CD14-positive monocyte (primary cell): Measurements from ENCODE around the gene GATA1. TPM values are rescaled to one million over a fixed set of nuclear protein-coding genes. Genes with fewer than 3 reads are reported as not detected.

ENCODE experiments used
- DNase-seq, 3 donors: peaks; one replicate each; pipeline ENCODE4 v3.0.0-alpha.2; 2011 to 2022
- H2AFZ ChIP-seq: 2 replicates; pipeline ENCODE4 v1.6.0; 2012; ENCODE audit warnings: mild to moderate bottlenecking, low read depth, low read length, inconsistent platforms; ENCODE audit not compliant: insufficient read depth, poor library complexity, severe bottlenecking
- H3K27ac ChIP-seq, 2 donors: 1 replicate in 1 of 2; 2 replicates in 1 of 2; pipeline ENCODE4 v1.5.1; 2012 to 2013; ENCODE audit warnings: low read length in 2 of 2, control low read depth in 1 of 2, inconsistent platforms in 1 of 2, low read depth in 1 of 2, mild to moderate bottlenecking in 1 of 2
- H3K27me3 ChIP-seq, 2 donors: one replicate each; pipeline versions ENCODE4 v1.6.0 to v1.6.1; 2011 to 2013; ENCODE audit warnings: low read length in 2 of 2; ENCODE audit not compliant: control insufficient read depth in 2 of 2, insufficient read depth in 2 of 2
- H3K36me3 ChIP-seq, 2 donors: replicated peaks in 1 of 2; 1 replicate in 1 of 2; 2 replicates in 1 of 2; pipeline versions ENCODE4 v1.5.1 to v1.6.1; 2012 to 2013; ENCODE audit warnings: low read length in 2 of 2, control low read depth in 1 of 2, inconsistent platforms in 1 of 2, mild to moderate bottlenecking in 1 of 2; ENCODE audit not compliant: insufficient read depth in 2 of 2, control insufficient read depth in 1 of 2
- H3K4me1 ChIP-seq, 2 donors: 1 replicate in 1 of 2; 2 replicates in 1 of 2; pipeline versions ENCODE4 v1.5.1 to v1.6.1; 2012 to 2013; ENCODE audit warnings: low read length in 2 of 2, control low read depth in 1 of 2, inconsistent platforms in 1 of 2, mild to moderate bottlenecking in 1 of 2, moderate library complexity in 1 of 2; ENCODE audit not compliant: insufficient read depth in 2 of 2, control insufficient read depth in 1 of 2
- H3K4me2 ChIP-seq: replicated peaks from 2 replicates; pipeline ENCODE3; 2012; ENCODE audit warnings: low read length, moderate library complexity, mild to moderate bottlenecking; ENCODE audit not compliant: poor library complexity, severe bottlenecking; ENCODE audit errors: extremely low read depth
- H3K4me3 ChIP-seq, 3 experiments: fragments of 200-600 bp in 1 of 3; sonication (generic) in 1 of 3; replicated peaks in 1 of 3; 1 replicate in 2 of 3; 2 replicates in 1 of 3; pipeline ENCODE4 v1.5.1; 2011 to 2013; ENCODE audit warnings: low read length in 3 of 3, mild to moderate bottlenecking in 3 of 3, control low read depth in 2 of 3, low read depth in 2 of 3, inconsistent platforms in 1 of 3, moderate library complexity in 1 of 3
- H3K79me2 ChIP-seq: 2 replicates; pipeline ENCODE4 v1.6.0; 2012; ENCODE audit warnings: mild to moderate bottlenecking, control low read depth, inconsistent platforms, low read length, moderate library complexity; ENCODE audit not compliant: insufficient read depth
- H3K9ac ChIP-seq: 2 replicates; pipeline ENCODE4 v1.6.0; 2017; ENCODE audit warnings: low read length, mild to moderate bottlenecking; ENCODE audit not compliant: insufficient read depth, poor library complexity, severe bottlenecking
- H3K9me3 ChIP-seq, 2 donors: replicated peaks in 1 of 2; 1 replicate in 1 of 2; 2 replicates in 1 of 2; pipeline versions ENCODE4 v1.5.1 to v1.6.1; 2012 to 2013; ENCODE audit warnings: low read length in 2 of 2, control low read depth in 1 of 2; ENCODE audit not compliant: control insufficient read depth in 1 of 2, insufficient read depth in 1 of 2
- H4K20me1 ChIP-seq: 2 replicates; pipeline ENCODE4 v1.6.0; 2012; ENCODE audit warnings: mild to moderate bottlenecking, low read length, control low read depth, moderate library complexity; ENCODE audit not compliant: insufficient read depth
- H3K27ac Mint-ChIP-seq, 7 donors: one replicate each; pipeline ENCODE4 v1.8.0; 2020; ENCODE audit warnings: mild to moderate bottlenecking in 7 of 7, mixed read lengths in 7 of 7, moderate library complexity in 6 of 7, inconsistent platforms in 2 of 7
- H3K27me3 Mint-ChIP-seq, 3 donors: one replicate each; pipeline ENCODE4 v1.8.0; 2021 to 2022; ENCODE audit warnings: low read depth in 3 of 3, mild to moderate bottlenecking in 3 of 3, mixed read lengths in 3 of 3, moderate library complexity in 3 of 3, inconsistent platforms in 1 of 3
- H3K36me3 Mint-ChIP-seq, 2 donors: one replicate each; pipeline ENCODE4 v1.8.0; 2020; ENCODE audit warnings: mixed read lengths in 2 of 2, inconsistent platforms in 1 of 2, mild to moderate bottlenecking in 1 of 2
- H3K4me1 Mint-ChIP-seq: one replicate; pipeline ENCODE4 v1.8.0; 2020; ENCODE audit warnings: mild to moderate bottlenecking, mixed read lengths
- H3K4me3 Mint-ChIP-seq, 2 donors: one replicate each; pipeline ENCODE4 v1.8.0; 2020; ENCODE audit warnings: mild to moderate bottlenecking in 2 of 2, mixed read lengths in 2 of 2, moderate library complexity in 1 of 2
- H3K9me3 Mint-ChIP-seq, 7 donors: one replicate each; pipeline ENCODE4 v1.8.0; 2020 to 2022; ENCODE audit warnings: mixed read lengths in 7 of 7, mild to moderate bottlenecking in 6 of 7, moderate library complexity in 6 of 7, inconsistent platforms in 2 of 7
- WGBS: methylation state at CpG from one replicate; pipeline ENCODE4 v1.1.5; 2013; ENCODE audit warnings: missing lambda C conversion rate; ENCODE audit not compliant: insufficient coverage; 5-methylcytosine and 5-hydroxymethylcytosine counted together
- intact Hi-C, 2 donors: fragments of 100-400 bp; cut with micrococcal nuclease; formaldehyde crosslinking; loops; one replicate each; pipeline versions ENCODE4 v1.15.0 to v1.15.1; 2023
- polyA plus RNA-seq, 3 donors: library from polyadenylated mRNA; depleted of rRNA in 1 of 3; unstranded in 2 of 3; stranded (reverse) in 1 of 3; fragments of 300-500 nt in 2 of 3; fragments of >200 nt in 1 of 3; fragmentation: Illumina TruSeq in 2 of 3; gene quantifications; 1 replicate in 2 of 3; 2 replicates in 1 of 3; pipeline ENCODE4 v1.2.3, GENCODE V29; 2012 to 2021
- TF ChIP-seq, protein P1 (sequence below): fragments of 200-600 bp; IDR thresholded peaks from one replicate; pipeline ENCODE4 v1.8.0; 2022; ENCODE audit warnings: antibody characterized with exemption, mild to moderate bottlenecking

The GATA1 gene
- polyA plus RNA-seq, 3 donors: not detected

DNA sequence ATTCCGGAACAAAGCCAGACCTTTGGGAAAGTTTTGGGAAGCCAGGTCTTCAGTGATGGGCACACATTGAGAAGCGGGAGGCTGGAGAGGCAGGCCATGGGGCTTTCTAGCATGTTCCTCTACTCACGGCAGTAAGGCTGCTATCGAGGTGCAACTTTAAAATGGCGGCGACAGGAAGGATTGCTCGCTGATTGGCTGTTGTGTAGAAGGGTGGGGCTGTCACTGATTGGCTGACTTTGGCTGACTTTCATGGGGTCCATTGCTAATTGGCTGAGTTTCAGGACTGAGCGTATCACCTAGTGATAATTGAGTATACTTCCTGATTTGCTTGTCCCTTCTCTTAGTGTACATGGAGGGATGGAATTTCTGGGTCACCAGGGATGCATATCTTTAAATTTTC, 44.6 kb upstream of the GATA1 start:
- Histone ChIP-seq H3K4me2 (no peak overlapping the region), H3K36me3 (no peaks in the 10 kb centered on the region), H3K4me3 (no peak overlapping the region), H3K27ac (no peak overlapping the region), H4K20me1 (no peaks in the 10 kb centered on the region), H3K9me3 (no peaks in the 10 kb centered on the region), H2AFZ (no peak overlapping the region), H3K9ac (no peak overlapping the region), H3K27me3 (no peaks in the 10 kb centered on the region), H3K4me1 (peaks cover 7 to 10% of the 10 kb centered on the region in 2 donors), H3K79me2 (no peaks in the 10 kb centered on the region)
- Mint-ChIP-seq H3K36me3 (no peaks in the 10 kb centered on the region), H3K9me3 (peaks cover 0 to 6% (median 0%) of the 10 kb centered on the region in 7 donors), H3K4me1 (peaks cover 16% of the 10 kb centered on the region), H3K4me3 (no peak overlapping the region), H3K27me3 (peaks cover 0 to 6% (median 1%) of the 10 kb centered on the region in 3 donors), H3K27ac (no peak overlapping the region)
- no peak for DNase-seq
- TF ChIP-seq, protein P1, sequence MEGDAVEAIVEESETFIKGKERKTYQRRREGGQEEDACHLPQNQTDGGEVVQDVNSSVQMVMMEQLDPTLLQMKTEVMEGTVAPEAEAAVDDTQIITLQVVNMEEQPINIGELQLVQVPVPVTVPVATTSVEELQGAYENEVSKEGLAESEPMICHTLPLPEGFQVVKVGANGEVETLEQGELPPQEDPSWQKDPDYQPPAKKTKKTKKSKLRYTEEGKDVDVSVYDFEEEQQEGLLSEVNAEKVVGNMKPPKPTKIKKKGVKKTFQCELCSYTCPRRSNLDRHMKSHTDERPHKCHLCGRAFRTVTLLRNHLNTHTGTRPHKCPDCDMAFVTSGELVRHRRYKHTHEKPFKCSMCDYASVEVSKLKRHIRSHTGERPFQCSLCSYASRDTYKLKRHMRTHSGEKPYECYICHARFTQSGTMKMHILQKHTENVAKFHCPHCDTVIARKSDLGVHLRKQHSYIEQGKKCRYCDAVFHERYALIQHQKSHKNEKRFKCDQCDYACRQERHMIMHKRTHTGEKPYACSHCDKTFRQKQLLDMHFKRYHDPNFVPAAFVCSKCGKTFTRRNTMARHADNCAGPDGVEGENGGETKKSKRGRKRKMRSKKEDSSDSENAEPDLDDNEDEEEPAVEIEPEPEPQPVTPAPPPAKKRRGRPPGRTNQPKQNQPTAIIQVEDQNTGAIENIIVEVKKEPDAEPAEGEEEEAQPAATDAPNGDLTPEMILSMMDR: no peak
- intact Hi-C loops: loop anchor here in 1 of 2 donors (10.0 kb wide), 1 partner anchor 53 kb away; no protein-coding TSS in a partner anchor
- WGBS: 100% methylated on average over 3 of the region's 8 CpGs

DNA sequence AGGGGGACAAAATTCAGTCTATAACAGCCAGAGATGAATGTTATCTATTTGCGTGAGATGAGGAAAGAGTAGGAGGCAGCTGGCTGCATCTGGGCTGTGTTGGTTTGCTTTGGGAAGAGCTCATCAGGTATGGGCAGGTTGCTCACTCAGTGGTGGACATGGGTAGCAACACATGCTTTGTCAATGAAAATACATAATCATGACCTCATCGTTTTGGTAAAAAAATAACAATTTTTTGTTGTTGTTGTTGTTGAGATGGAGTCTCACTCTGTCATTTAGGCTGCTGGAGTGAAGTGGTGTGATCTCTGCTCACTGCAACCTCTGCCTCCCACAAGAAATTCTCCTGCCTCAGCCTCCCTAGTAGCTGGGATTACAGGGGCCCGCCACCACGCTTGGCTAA, 41.2 kb upstream of the GATA1 start:
- Histone ChIP-seq H3K27ac (no peak overlapping the region), H3K27me3 (no peaks in the 10 kb centered on the region), H3K4me2 (no peak overlapping the region), H3K9ac (no peak overlapping the region), H3K79me2 (no peaks in the 10 kb centered on the region), H4K20me1 (no peaks in the 10 kb centered on the region), H3K9me3 (no peaks in the 10 kb centered on the region), H3K36me3 (no peaks in the 10 kb centered on the region), H2AFZ (no peak overlapping the region), H3K4me1 (peaks cover 0 to 2% of the 10 kb centered on the region in 2 donors), H3K4me3 (no peak overlapping the region)
- Mint-ChIP-seq H3K36me3 (no peaks in the 10 kb centered on the region), H3K4me3 (no peak overlapping the region), H3K27me3 (peaks cover 0 to 5% (median 0%) of the 10 kb centered on the region in 3 donors), H3K9me3 (peaks cover 0 to 4% (median 1%) of the 10 kb centered on the region in 7 donors), H3K4me1 (peaks cover 8% of the 10 kb centered on the region), H3K27ac (no peak overlapping the region)
- DNase-seq: no peak
- TF ChIP-seq, protein P1: no peak
- intact Hi-C loops: loop anchor here in 1 of 2 donors (10.0 kb wide), 1 partner anchor 50 kb away; no protein-coding TSS in a partner anchor
- 100% methylated on average over 1 of the region's 4 CpGs for WGBS
